GM10266 (cell line): ENCODE results near the gene ADAMTS2.

Experiments
- DNase-seq: peaks from one replicate; pipeline ENCODE4 v3.0.0; 2012; ENCODE audit errors: extremely low spot score
- CTCF ChIP-seq: IDR thresholded peaks from 2 replicates; pipeline ENCODE4 v1.5.1; 2012; ENCODE audit warnings: mild to moderate bottlenecking, low read depth; ENCODE audit not compliant: control insufficient read depth, insufficient read depth; ENCODE audit errors: missing control alignments

The ADAMTS2 gene

DNA sequence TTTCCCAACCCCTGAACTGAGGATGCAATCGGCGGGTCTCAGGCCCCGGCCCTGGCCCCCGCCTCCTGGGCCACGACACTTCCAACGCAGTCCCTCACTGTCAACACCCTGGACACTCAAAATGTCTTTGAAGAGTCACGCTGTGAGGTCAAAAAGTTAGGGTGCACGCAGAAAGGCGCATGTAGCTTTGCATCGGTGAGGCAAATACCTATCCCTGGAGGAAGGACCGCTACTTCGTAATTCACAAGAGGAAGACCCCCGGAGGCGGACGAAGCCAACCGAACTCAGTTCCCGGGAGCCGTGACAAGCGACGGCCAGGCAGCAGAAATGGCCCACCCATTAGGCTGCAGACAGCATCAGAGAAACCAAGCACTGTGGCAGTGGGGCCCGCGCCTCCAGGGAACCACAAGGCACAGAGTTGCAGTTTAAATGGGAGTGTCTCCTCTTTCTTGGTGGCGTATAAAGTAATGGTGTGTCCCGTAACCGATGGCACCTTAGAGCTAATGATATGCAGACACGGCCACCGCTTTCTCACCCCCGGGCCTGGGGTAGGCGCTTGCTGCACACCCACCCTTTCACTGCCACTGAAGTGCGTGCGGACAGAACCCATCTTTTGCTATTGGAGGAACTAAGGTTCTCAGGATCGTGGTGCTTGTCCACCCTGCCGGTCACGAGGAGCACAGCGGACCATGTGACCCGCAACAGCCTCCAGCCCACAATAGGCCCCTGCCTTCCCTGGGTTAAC lies 9.0 kb downstream of the ADAMTS2 start:
- TF ChIP-seq CTCF, result no peak
- DNase-seq, result no peak

GRCh38 chr5:179333796-179334761 lies 11.2 kb downstream of the ADAMTS2 start:
- no peak for TF ChIP-seq CTCF
- DNase-seq, result no peak

DNA sequence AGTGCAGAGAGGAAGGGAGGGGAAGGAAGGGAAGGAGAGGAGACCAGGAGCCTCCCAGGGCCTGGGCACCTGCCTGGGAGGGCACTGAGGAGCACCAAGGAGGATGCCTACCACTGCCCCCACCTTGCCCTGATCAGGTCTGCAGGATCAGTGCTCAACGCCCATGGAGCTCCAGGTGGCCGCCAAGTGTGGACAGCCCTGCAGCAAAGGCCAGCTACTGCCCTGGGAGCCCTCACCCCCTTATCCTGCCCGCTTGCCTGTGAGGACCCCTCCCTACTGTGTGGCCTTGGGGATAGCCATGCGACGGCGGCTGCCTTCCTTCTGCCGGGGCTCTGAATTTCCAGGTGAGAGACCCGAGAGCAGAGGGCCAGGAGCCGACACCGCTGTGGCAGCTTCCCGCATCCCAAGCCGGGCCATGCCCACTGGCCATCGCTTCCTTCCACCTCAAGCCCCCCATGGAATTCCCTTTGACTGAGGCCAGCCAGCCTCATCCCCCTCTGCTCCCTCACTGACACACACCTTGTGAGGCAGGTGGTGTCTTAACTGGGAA lies 12.4 kb downstream of the ADAMTS2 start:
- no peak for TF ChIP-seq CTCF
- no peak for DNase-seq

DNA sequence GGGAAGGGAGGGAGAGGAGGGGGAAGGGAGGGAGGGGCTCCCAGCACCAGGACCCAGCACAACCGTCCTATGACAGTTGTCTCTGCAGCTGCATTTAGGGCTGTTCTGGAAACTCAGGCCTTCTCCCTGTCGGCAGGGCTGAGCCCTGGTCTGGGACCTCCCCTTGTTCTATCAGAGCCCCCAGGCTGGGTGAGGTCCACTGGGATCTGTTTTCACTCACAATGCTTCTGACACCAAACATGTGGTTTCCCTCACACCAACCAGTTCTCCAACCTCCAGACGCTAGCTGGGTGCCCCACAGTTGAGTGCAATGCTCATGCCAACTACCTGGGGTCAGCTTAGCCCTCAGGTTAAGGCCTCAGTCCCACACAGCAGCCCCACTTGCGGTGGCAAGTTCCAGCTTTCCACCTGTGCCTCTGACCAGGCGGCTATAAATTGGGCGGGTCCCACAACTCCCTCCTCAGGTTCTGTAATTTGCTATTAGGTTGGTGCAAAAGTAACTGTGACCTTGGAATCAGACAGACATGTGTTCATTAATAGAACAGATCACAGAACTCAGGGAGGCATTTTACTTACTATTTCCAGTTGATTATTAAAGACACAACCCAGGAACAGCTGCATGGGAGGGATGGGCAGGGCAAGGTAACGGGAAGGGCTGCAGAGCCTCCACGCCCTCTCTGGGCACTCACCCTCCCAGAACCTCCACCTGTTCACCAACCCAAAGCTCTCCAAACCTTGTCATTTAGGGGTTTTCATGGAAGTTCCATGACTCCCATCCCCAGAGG lies 13.5 kb downstream of the ADAMTS2 start:
- no peak for TF ChIP-seq CTCF
- no peak for DNase-seq

- no peak for DNase-seq
- TF ChIP-seq CTCF, result no peak
Measured at GRCh38 chr5:179330186-179330900, 14.9 kb downstream of the ADAMTS2 start.

GRCh38 chr5:179328291-179328690 lies 17.0 kb downstream of the ADAMTS2 start:
- no peak for DNase-seq
- TF ChIP-seq CTCF, result no peak
